Cardiac muscle cell (in vitro differentiated cells and primary cell): Measurements from ENCODE around the gene EFNA5. TPM values are rescaled to one million over a fixed set of nuclear protein-coding genes. Genes with fewer than 3 reads are reported as not detected.

ENCODE experiments used
- DNase-seq, 2 donors: peaks; one replicate each; pipeline versions ENCODE4 v3.0.0 to v3.0.0-alpha.2; 2010 to 2017; ENCODE audit warnings: low read depth in 1 of 2, low spot score in 1 of 2
- H3K27ac ChIP-seq: fragments of 200-600 bp; sonication (generic); 2 replicates; pipeline ENCODE4 v1.5.1; 2016
- H3K27me3 ChIP-seq: fragments of 200-600 bp; sonication (generic); 2 replicates; pipeline ENCODE4 v1.6.0; 2016; ENCODE audit warnings: control low read depth
- H3K36me3 ChIP-seq: fragments of 200-600 bp; sonication (generic); 2 replicates; pipeline ENCODE4 v1.5.1; 2016; ENCODE audit warnings: control low read depth
- H3K4me1 ChIP-seq: fragments of 200-600 bp; sonication (generic); 2 replicates; pipeline ENCODE4 v1.8.1; 2017; ENCODE audit warnings: low read depth, mild to moderate bottlenecking, mixed run types
- H3K4me3 ChIP-seq: fragments of 200-600 bp; sonication (generic); 2 replicates; pipeline ENCODE4 v1.5.1; 2016; ENCODE audit warnings: mild to moderate bottlenecking
- H3K9me3 ChIP-seq: fragments of 200-600 bp; sonication (generic); 2 replicates; pipeline ENCODE4 v1.5.1; 2017; ENCODE audit warnings: low read depth, mild to moderate bottlenecking, control low read depth
- CTCF ChIP-seq: IDR thresholded peaks from 2 replicates; pipeline ENCODE4 v1.5.1; 2012; ENCODE audit warnings: low read depth, mild to moderate bottlenecking, low read length
- polyA plus RNA-seq: library from polyadenylated mRNA; unstranded; fragments of >200 nt; fragmentation: Nextera tagmentation; extraction: Ambion mirVana; gene quantifications from 2 replicates; pipeline ENCODE4 v1.2.1, GENCODE V29; 2016
- total RNA-seq: library from RNA; depleted of rRNA; stranded (reverse); fragments of >200 nt; gene quantifications from 2 replicates; pipeline ENCODE4 v1.2.3, GENCODE V29; 2016

The EFNA5 gene
- total and polyA plus RNA-seq, 2 experiments from 2014 or later: 4.5 to 12.0 TPM

- H3K27ac ChIP-seq: no peak overlapping the region
- H3K4me1 ChIP-seq: peaks cover 25% of the 10 kb centered on the region
- no peaks in the 10 kb centered on the region for H3K9me3 ChIP-seq
- no peaks in the 10 kb centered on the region for H3K36me3 ChIP-seq
- no peak for DNase-seq
- TF ChIP-seq CTCF: no peak
- H3K4me3 ChIP-seq: no peak overlapping the region
- H3K27me3 ChIP-seq: no peaks in the 10 kb centered on the region
Observed at GRCh38 chr5:107522456-107522855, 148.3 kb downstream of the EFNA5 start.

- Histone ChIP-seq H3K4me3 (no peak overlapping the region), H3K9me3 (no peaks in the 10 kb centered on the region), H3K27me3 (no peaks in the 10 kb centered on the region), H3K36me3 (no peaks in the 10 kb centered on the region), H3K27ac (no peak overlapping the region), H3K4me1 (peaks cover 25% of the 10 kb centered on the region)
- TF ChIP-seq CTCF: no peak
- peak in 1 of 2 donors; percentile 51 for DNase-seq
Observed at GRCh38 chr5:107519900-107520354, 150.8 kb downstream of the EFNA5 start.

- TF ChIP-seq CTCF: no peak
- Histone ChIP-seq H3K27me3 (no peaks in the 10 kb centered on the region), H3K27ac (no peak overlapping the region), H3K9me3 (no peaks in the 10 kb centered on the region), H3K4me3 (no peak overlapping the region), H3K4me1 (peaks cover 25% of the 10 kb centered on the region), H3K36me3 (no peaks in the 10 kb centered on the region)
- DNase-seq: no peak
Observed at GRCh38 chr5:107518616-107519015, 152.1 kb downstream of the EFNA5 start.

GRCh38 chr5:107518190-107518589 is 152.5 kb downstream of the EFNA5 start:
- Histone ChIP-seq H3K9me3 (no peaks in the 10 kb centered on the region), H3K36me3 (no peaks in the 10 kb centered on the region), H3K4me1 (peaks cover 25% of the 10 kb centered on the region), H3K27me3 (no peaks in the 10 kb centered on the region), H3K27ac (no peak overlapping the region), H3K4me3 (no peak overlapping the region)
- DNase-seq: no peak
- TF ChIP-seq CTCF: no peak

GRCh38 chr5:107517185-107518033 is 153.3 kb downstream of the EFNA5 start:
- Histone ChIP-seq H3K4me3 (no peak overlapping the region), H3K27ac (no peak overlapping the region), H3K36me3 (no peaks in the 10 kb centered on the region), H3K9me3 (no peaks in the 10 kb centered on the region), H3K4me1 (peaks cover 25% of the 10 kb centered on the region), H3K27me3 (no peaks in the 10 kb centered on the region)
- peak in 1 of 2 donors; percentile 33 for DNase-seq
- TF ChIP-seq CTCF: no peak
